CD4-positive, alpha-beta T cell treated with Interleukin-6 at 100 ng/mL for 8 hours (primary cell): Measurements from ENCODE around the gene LRRN3.
A peak's percentile ranks its signal among the peaks of the same experiment; 100 is the strongest.

Experiments
- DNase-seq: peaks from one replicate; pipeline ENCODE4 v3.0.0-alpha.2; 2020; ENCODE audit warnings: mixed read lengths, low spot score

Gene LRRN3

DNA sequence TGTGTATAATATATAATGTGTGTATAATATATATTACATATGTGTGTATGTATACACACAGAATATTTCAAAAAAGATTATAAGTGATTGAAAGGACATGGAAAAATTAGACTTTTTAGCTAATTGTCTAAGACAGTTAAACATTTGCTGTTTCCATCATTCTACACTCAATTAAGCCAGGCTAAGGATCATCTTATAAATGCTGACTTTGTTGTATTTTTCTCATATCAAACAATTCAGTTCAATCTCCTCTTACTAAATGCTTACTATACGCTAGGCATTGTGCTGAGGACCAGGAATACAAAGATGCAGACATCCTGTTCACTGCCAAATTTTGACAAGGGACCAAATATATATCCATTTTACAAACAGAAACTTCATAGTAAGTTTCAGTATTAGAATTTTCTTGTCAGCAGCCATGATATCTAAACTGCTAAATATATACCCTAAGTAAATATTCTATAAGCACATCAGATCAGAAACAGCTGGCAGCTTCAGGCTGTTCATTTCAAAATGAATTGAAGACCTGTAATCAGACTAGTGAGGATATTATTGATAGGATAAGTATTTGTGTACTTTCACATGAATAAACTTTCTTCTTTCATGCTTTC is 10.3 kb upstream of the LRRN3 start:
- DNase-seq, result no peak

DNA sequence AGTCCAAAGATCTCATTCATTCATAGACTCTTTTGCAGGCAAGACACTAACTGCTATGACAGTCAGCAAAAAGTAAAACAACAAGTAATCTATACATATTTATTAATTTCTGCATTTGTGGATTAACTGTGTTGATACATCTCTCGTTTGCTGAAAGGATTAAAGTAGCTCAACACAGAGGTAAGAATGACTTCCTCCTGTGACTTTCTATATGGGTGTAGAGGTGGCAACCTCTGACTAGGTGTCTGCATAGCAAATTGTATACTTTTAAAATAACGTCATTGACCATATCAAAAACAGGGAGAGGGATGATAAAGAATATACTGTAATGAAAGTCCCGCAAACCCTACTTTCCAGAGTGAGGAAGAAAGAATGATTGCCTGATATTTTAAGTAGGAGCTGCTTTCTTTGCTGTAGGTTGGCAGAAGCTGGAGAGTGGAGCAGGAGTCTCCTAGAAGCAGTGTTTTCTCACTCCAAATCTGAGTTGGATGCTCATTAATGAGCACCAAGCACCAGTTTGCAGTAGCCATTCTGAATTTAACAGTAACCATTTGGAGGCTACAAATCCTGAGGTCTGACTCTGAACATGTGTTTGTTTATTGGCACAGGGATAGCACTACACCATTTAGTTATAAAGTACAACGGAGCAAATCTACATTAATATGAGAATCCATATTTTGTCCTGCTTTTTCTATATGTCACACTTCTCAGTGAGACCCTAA is 9.2 kb upstream of the LRRN3 start:
- no peak for DNase-seq

DNA sequence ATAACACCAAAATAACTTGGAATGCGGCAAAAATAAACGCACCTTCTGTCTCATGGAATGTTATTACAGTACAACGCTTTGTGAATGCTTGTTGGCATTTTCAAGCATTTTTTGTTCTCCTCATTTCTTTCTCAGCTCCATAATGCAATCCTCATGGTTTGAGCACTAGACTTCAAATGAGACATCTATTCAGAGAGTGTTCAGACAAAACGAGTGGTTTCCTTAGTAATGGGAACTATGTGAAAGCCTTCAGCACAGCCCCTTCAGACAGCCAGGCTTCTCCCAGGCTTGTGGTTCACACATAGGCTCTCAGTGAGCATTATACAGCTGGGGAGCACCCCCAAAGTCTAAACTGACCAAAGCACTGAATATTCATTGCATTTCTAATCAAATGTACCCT is 8.6 kb upstream of the LRRN3 start:
- DNase-seq, result no peak

DNA sequence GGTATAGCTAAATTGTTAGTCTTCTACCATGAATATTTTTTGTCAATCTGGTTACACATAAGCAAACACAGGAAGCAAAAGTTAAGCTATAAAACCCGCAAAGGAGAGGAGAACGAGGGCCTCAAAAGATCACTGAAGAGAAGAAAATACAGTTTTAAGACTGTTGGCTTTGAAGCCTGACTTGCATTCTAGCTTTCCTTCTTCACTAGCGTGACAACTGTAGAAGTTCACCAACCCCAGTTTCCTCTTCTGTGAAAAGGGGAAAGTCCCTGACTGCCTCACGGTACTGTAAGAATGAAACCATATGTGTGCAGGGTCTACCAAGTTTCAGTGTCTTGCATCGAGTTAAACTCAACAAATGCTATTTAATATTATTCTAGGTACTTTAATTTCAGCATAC is 7.5 kb upstream of the LRRN3 start:
- DNase-seq, result peak; percentile 84

DNA sequence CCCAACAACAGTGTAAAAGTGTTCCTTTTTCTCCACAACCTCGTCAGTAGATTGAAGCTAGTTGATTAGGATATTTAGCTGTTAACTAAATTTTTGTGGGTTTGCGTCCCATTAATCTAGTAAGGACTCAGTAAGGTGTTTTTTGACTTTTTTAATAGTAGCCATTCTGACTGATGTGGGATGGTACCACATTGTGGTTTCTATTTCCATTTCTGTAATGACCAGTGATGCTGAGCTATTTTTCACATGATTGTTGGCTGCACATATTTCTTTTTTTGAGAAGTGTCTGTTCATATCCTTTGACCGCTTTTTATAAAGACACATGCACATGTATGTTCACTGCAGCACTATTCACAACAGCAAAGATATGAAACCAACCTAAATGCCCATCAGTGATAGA is 5.6 kb upstream of the LRRN3 start:
- DNase-seq, result no peak

GRCh38 chr7:111086532-111086931 is 4.4 kb upstream of the LRRN3 start:
- no peak for DNase-seq

DNA sequence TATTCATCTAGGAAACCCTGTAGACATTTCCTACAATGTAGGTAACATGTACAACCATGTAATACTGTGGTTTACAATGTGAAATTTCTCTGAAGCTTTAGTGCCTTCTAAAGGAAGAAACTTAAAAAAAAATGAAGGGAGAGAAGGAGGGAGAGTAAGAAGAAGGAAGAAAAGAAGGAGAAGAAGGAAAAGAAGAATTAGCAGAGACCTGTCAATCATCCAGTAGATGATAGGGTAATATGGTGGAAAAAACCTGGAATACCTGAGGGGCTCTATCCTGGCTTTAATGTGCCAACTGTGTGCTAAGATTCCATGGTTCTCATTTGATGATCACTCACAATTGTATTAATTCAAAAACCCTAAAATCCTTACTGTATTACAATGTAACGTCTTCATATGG is 2.6 kb upstream of the LRRN3 start:
- DNase-seq, result no peak

DNA sequence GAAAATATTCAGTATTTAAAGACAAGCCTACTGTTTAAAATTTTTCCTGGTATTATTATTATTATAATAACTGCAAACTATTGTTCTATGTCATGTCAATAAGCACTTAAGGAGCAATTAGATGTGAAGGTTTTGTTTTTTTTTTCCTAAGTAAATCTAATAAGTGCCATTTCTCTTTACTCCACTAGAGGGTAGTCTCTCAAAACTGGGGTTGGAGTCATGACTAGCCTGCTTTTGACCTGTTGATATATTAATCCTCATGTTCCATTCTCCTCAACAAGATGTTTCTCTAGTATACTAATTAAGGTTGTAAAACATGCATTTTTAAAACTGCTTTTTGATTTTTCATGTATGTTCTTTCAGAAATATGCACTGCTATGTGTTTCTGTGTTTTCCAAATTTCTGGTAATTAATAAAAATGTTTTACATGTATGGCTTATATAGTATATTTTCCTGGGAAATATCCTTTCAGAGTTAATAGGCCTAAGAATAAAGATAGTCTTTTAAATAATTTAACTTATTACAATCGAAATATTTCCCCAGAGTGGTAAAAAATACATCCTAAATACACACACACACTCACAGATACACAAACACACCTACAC is 1.0 kb upstream of the LRRN3 start:
- DNase-seq, result peak; percentile 36

GRCh38 chr7:111091593-111092358 is 849 bp downstream of the LRRN3 start:
- no peak for DNase-seq

DNA sequence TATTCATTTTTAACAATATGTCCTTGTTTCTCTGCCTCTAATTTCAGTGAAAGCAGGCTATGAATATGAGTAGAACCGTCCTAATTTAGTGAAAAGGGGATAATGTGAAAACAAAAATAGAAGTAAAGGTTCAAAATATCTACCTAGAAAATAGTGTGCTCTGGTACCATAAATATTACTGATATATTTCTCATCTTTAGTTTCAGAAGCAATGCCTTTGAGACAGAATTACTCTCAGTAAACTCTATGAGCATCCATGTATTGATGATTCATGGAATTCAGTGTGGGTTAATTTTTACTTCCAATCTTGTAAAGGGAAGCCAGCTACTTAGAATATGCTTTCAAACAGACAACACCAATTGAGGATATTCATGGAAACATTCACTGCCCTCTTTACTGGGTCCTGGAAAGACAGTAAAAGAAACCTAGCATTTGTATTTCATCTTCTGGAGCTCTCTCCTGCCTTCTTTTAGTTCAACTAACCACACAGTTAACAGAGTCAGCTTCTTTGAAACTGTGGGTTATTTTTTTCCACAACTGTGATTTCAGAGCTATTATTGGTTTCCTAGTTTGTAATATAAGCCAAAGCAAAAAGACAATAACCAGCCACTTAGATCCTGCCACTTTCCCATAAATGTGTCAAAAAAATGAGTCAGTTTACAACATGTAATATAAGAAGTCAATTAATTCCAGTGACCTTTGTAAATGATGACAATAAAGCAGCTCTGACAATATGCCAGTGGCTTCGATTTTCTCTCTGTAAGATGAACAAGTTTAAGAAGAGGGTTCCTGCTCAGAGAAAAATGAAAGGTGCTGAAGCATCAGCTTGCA is 1.7 kb downstream of the LRRN3 start:
- no peak for DNase-seq

DNA sequence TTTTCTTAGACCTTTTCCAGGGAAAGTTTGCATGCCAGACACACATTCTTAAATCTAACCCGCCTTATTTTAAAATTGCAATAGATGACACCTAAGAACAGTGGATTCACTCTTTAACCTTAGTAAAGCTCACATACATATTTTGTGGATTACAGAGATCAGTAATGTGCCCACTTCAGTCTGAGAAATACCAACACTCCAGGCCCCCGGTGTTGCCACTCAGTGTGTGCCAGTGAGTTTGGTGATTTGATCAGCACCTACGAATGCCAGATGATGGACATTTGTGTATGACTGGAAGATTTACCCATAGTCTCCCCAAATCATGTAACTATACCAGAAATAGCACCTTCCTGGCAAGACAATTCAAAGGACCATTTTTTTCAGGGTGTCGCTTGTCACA is 2.6 kb downstream of the LRRN3 start:
- DNase-seq, result no peak

DNA sequence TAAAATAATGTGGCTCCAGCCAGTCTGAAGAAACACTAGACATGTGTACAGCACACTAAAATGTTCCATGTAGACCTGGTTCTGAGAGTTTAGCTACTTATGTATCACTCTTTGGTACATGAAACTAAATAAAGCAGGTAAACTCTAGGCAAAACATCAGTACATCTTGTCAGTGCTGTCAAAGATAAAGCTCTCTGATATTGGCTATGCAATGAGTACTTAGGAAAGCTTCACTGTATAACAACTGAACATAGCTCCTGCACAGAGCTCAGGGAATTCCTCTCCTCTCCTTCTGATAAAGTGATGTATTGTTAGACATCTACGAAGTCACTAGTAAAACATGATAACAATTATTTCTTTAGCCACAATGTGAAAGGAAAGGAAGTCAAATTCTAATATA is 3.5 kb downstream of the LRRN3 start:
- no peak for DNase-seq

DNA sequence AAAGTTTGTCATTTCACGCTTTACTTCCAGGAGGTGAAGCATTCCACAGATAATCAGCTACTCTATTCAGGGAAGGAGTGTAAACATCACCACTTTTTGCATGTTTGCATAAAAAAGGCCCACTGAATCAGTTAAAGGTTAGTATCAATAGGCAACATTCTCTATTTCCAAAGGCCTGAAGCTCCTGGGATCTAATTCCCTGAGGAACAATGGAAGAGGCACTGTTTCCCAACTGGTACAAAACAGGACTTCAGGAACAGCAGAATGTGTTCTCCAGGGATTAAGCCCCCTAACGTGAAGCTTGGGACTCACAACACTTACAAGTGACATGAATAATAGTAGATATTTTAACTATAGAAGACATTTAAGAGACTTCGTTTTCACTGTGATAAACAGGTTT is 6.1 kb downstream of the LRRN3 start:
- DNase-seq, result no peak

GRCh38 chr7:111098011-111098925 is 7.3 kb downstream of the LRRN3 start:
- DNase-seq, result peak; percentile 56

GRCh38 chr7:111098926-111099250 is 8.0 kb downstream of the LRRN3 start:
- DNase-seq, result no peak

DNA sequence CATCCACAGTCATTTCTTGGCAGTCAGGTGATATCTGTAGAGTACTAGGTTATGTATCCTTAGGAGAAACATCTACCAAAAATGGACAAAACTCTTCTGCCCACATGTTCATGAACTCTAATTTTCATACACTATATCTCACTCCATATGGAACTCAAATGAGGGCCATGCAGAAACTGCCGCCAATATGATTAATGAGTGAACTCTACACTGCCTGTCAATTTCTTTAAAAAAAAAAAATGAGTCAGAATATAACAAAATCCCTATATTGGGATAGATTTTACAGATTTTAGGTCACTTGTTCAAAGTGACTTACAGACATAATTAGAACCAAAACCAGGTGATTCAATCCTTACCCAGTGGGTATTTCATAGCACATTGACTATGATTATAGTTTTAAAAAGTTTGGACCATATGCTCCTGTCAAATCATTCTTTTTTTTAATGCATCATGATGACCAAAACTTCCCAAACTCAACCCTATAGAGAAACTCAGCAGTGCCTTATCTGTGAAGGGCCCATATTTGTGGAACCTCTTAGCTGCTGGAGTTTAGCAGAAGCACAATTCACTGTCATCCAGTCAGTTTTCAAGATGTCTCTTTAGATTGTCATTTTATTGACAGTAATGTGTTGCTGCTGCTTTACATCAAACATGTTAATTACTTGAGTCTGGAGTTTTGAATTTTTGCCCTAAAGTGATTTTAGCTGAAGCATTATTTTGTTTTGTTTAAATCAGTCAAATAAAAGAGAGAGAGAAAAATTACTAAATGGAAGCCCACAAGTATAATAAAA is 11.1 kb downstream of the LRRN3 start:
- DNase-seq, result no peak

DNA sequence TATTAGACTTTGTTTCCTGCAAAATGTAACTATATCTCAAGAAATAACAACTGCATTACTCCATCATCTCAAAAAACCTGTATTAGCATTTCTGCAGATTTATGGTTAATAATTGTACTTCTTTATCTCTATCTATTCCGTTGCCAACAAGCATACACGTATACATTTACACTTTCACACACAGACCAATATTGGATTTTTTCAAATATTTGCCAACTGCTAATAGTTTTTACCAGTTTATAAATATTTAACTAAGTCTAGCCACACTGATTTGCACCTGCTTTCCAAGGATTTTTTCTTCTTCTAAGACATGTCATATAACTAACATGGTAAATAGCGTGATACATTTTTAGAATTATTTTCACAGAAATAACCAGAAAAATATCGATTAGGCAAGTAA is 12.2 kb downstream of the LRRN3 start:
- no peak for DNase-seq

GRCh38 chr7:111103678-111104274 is 12.8 kb downstream of the LRRN3 start:
- DNase-seq, result no peak

DNA sequence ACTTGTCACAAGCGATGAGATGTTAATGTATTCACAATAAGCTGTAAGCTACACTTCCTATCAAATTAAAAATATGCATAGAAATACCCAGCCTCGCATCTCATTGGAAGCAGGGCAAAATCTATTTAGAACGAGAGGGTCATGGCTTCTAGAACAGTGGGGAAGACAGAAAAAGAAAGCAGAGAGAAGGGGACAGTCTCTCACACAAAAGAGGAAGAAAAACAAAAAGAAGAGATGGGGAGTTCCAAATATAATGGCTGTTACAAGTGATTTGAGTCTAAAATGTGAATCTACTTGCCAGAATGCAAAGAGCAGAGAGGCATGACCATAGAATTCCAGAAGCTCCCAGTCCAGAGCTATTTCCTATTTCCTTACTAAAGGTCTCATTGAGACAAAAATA is 13.8 kb downstream of the LRRN3 start:
- DNase-seq, result no peak

- no peak for DNase-seq
Observed at GRCh38 chr7:111105269-111105668, 14.3 kb downstream of the LRRN3 start.
